Neural cell (in vitro differentiated cells): ENCODE results near the gene RELT.

ENCODE experiments used
- EP300 ChIP-seq: fragments of 450-650 bp; conservative IDR thresholded peaks from 2 replicates; pipeline ENCODE4 v1.6.1; 2014; ENCODE audit warnings: antibody characterized with exemption, mild to moderate bottlenecking, moderate library complexity; ENCODE audit not compliant: poor library complexity, severe bottlenecking
- EZH2 ChIP-seq: fragments of 200-600, 300-800 bp; shearing (Covaris generic), sonication (generic); IDR thresholded peaks from 2 replicates; pipeline ENCODE4 v1.6.1; 2014; ENCODE audit warnings: antibody characterized with exemption, low read length, borderline replicate concordance, mild to moderate bottlenecking; ENCODE audit not compliant: insufficient read depth, poor library complexity, severe bottlenecking
- MXI1 ChIP-seq: fragments of 450-650 bp; conservative IDR thresholded peaks from 2 replicates; pipeline ENCODE4 v1.6.1; 2014; ENCODE audit warnings: antibody characterized with exemption, mild to moderate bottlenecking; ENCODE audit not compliant: poor library complexity, severe bottlenecking
- POLR2AphosphoS5 ChIP-seq: IDR thresholded peaks from 2 replicates; pipeline ENCODE4 v1.6.1; 2012
- RAD21 ChIP-seq: fragments of 450-650 bp; conservative IDR thresholded peaks from 2 replicates; pipeline ENCODE4 v1.6.1; 2014; ENCODE audit warnings: antibody characterized with exemption, mild to moderate bottlenecking, moderate library complexity
- TAF1 ChIP-seq: IDR thresholded peaks from 2 replicates; pipeline ENCODE4 v1.6.1; 2012; ENCODE audit warnings: low read depth
- TF ChIP-seq, protein P1 (sequence below): fragments of 450-650 bp; IDR thresholded peaks from 2 replicates; pipeline ENCODE4 v1.5.1; 2014; ENCODE audit warnings: antibody characterized with exemption, mild to moderate bottlenecking, moderate library complexity; ENCODE audit not compliant: poor library complexity, severe bottlenecking
- TF ChIP-seq, protein P2 (sequence below): IDR thresholded peaks from 2 replicates; pipeline ENCODE4 v1.6.1; 2012; ENCODE audit warnings: borderline replicate concordance

DNA sequence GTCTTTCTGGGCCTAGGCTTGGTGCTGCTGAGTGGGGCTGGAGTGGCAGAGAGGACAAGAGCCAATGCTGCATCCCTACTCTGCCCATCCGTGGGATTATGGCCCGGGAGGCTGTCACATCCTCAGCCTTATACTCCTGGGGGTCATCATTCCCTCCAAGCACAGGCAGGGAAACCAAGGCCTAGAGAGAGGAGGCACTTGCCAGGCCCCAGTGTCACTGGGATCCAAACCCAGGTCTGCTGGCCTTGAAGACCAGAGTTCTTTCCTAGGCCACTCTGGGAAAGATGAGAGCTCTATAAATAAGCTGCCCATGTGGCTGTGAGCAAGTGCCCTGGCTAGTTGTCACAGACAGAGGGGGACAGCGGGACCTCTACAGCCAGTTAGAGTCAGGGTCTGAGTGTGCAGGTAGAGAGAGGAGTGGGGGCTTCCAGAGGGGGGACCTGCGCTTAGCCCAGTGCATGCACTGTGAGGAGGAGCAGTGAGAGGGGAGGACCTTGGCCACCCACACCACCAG lies 4.8 kb downstream of the RELT start:
- TF ChIP-seq EZH2 (no peak), EP300 (no peak), MXI1 (no peak), TAF1 (no peak), POLR2AphosphoS5 (no peak), RAD21 (no peak)
- TF ChIP-seq, protein P1, sequence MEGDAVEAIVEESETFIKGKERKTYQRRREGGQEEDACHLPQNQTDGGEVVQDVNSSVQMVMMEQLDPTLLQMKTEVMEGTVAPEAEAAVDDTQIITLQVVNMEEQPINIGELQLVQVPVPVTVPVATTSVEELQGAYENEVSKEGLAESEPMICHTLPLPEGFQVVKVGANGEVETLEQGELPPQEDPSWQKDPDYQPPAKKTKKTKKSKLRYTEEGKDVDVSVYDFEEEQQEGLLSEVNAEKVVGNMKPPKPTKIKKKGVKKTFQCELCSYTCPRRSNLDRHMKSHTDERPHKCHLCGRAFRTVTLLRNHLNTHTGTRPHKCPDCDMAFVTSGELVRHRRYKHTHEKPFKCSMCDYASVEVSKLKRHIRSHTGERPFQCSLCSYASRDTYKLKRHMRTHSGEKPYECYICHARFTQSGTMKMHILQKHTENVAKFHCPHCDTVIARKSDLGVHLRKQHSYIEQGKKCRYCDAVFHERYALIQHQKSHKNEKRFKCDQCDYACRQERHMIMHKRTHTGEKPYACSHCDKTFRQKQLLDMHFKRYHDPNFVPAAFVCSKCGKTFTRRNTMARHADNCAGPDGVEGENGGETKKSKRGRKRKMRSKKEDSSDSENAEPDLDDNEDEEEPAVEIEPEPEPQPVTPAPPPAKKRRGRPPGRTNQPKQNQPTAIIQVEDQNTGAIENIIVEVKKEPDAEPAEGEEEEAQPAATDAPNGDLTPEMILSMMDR: no peak
- TF ChIP-seq, protein P2, sequence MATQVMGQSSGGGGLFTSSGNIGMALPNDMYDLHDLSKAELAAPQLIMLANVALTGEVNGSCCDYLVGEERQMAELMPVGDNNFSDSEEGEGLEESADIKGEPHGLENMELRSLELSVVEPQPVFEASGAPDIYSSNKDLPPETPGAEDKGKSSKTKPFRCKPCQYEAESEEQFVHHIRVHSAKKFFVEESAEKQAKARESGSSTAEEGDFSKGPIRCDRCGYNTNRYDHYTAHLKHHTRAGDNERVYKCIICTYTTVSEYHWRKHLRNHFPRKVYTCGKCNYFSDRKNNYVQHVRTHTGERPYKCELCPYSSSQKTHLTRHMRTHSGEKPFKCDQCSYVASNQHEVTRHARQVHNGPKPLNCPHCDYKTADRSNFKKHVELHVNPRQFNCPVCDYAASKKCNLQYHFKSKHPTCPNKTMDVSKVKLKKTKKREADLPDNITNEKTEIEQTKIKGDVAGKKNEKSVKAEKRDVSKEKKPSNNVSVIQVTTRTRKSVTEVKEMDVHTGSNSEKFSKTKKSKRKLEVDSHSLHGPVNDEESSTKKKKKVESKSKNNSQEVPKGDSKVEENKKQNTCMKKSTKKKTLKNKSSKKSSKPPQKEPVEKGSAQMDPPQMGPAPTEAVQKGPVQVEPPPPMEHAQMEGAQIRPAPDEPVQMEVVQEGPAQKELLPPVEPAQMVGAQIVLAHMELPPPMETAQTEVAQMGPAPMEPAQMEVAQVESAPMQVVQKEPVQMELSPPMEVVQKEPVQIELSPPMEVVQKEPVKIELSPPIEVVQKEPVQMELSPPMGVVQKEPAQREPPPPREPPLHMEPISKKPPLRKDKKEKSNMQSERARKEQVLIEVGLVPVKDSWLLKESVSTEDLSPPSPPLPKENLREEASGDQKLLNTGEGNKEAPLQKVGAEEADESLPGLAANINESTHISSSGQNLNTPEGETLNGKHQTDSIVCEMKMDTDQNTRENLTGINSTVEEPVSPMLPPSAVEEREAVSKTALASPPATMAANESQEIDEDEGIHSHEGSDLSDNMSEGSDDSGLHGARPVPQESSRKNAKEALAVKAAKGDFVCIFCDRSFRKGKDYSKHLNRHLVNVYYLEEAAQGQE: no peak
